Retinal pigment epithelial cell (primary cell): ENCODE measurements around the gene VSTM1.
A peak's percentile ranks its signal among the peaks of the same experiment; 100 is the strongest.

Experiments used
- DNase-seq: peaks from one replicate; pipeline ENCODE4 v3.0.0-alpha.2; 2010; ENCODE audit warnings: low read depth
- H3K4me3 ChIP-seq: 2 replicates; pipeline ENCODE4 v1.5.1; 2011; ENCODE audit warnings: mild to moderate bottlenecking, low read length, control low read depth, moderate library complexity
- CTCF ChIP-seq: conservative IDR thresholded peaks from 2 replicates; pipeline ENCODE4 v1.5.1; 2011; ENCODE audit warnings: low read depth, low read length, control low read depth, inconsistent platforms

VSTM1 gene

GRCh38 chr19:53992815-53993214 lies 70.9 kb downstream of the VSTM1 start:
- no peak for DNase-seq
- no peak for TF ChIP-seq CTCF
- no peak overlapping the region for H3K4me3 ChIP-seq

- H3K4me3 ChIP-seq: no peak overlapping the region
- TF ChIP-seq CTCF: no peak
- DNase-seq: no peak
Observed at GRCh38 chr19:53992211-53992610, 71.5 kb downstream of the VSTM1 start.

- no peak for DNase-seq
- H3K4me3 ChIP-seq: peak within 1 kb of the TSS; percentile 35
- no peak for TF ChIP-seq CTCF
Observed at GRCh38 chr19:53991224-53992113, 72.2 kb downstream of the VSTM1 start, which contains the start of gene CACNG6. CACNG6 (plus strand) TSS chr19:53991637; CDS start chr19:53992878, 1,241 bp downstream.
